Body of pancreas (tissue), 4 donors: ENCODE results near the gene KLHL29. TPM values are rescaled to one million over a fixed set of nuclear protein-coding genes. Genes with fewer than 3 reads are reported as not detected.

Experiments
- ATAC-seq: fragments of 150-250 bp; one replicate; pipeline ENCODE4 v1.9.1; 2016
- DNase-seq, 4 donors: peaks; one replicate each; pipeline ENCODE4 v3.0.0-alpha.2; 2019
- H3K27ac ChIP-seq, 4 donors: fragments of 200-600 bp; sonication (generic); 1 replicate in 3 of 4; 2 replicates in 1 of 4; pipeline versions ENCODE4 v1.5.1 to v1.6.1; 2016 to 2019; ENCODE audit warnings: mild to moderate bottlenecking in 1 of 4, mixed read lengths in 1 of 4, moderate library complexity in 1 of 4
- H3K27me3 ChIP-seq, 2 donors: fragments of 200-600 bp; sonication (generic); one replicate each; pipeline ENCODE4 v1.6.0; 2016; ENCODE audit warnings: mild to moderate bottlenecking in 1 of 2
- H3K36me3 ChIP-seq, 2 donors: fragments of 200-600 bp; sonication (generic); replicated peaks in 1 of 2; 2 replicates each; pipeline ENCODE4 v1.5.1; 2016; ENCODE audit warnings: low read depth in 2 of 2; ENCODE audit not compliant: insufficient read depth in 1 of 2
- H3K4me1 ChIP-seq: fragments of 200-600 bp; sonication (generic); one replicate; pipeline ENCODE4 v1.6.0; 2016
- H3K4me3 ChIP-seq, 2 donors: fragments of 200-600 bp; sonication (generic); 1 replicate in 1 of 2; 2 replicates in 1 of 2; pipeline ENCODE4 v1.5.1; 2016 to 2019
- H3K9me3 ChIP-seq, 3 donors: fragments of 200-600 bp; sonication (generic); 1 replicate in 2 of 3; 2 replicates in 1 of 3; pipeline ENCODE4 v1.5.1; 2016
- POLR2A ChIP-seq, 3 donors: fragments of 450-650 bp; IDR thresholded peaks; one replicate each; pipeline ENCODE4 v1.6.1; 2016; ENCODE audit warnings: antibody characterized with exemption in 3 of 3, mild to moderate bottlenecking in 2 of 3
- WGBS, 2 donors: methylation state at CpG; one replicate each; pipeline ENCODE4 v1.1.5; 2017; 5-methylcytosine and 5-hydroxymethylcytosine counted together
- intact Hi-C: fragments of 100-400 bp; cut with DNase I; formaldehyde crosslinking; loops from one replicate; pipeline ENCODE4 v1.15.1; 2023
- total RNA-seq, 2 donors: library from RNA; depleted of rRNA; stranded (reverse); fragments of >200 nt; gene quantifications; one replicate each; pipeline ENCODE4 v1.1.0, GENCODE V29; 2016
- TF ChIP-seq, protein P1 (sequence below), 7 experiments: fragments of 450-650 bp in 4 of 7; fragments of 200-600 bp in 3 of 7; sonication (generic) in 3 of 7; IDR thresholded peaks; one replicate each; pipeline ENCODE4 v1.5.1; 2016 to 2019; ENCODE audit warnings: antibody characterized with exemption in 7 of 7

KLHL29 gene
- total RNA-seq, 2 donors from 2014 or later, result 4.0 to 4.4 TPM

GRCh38 chr2:23606968-23607367 lies 222.0 kb downstream of the KLHL29 start:
- ATAC-seq (no peak), DNase-seq (no peak)
- no peak for TF ChIP-seq POLR2A (IDR thresholded peaks at IDR 0.05)
- TF ChIP-seq, protein P1, sequence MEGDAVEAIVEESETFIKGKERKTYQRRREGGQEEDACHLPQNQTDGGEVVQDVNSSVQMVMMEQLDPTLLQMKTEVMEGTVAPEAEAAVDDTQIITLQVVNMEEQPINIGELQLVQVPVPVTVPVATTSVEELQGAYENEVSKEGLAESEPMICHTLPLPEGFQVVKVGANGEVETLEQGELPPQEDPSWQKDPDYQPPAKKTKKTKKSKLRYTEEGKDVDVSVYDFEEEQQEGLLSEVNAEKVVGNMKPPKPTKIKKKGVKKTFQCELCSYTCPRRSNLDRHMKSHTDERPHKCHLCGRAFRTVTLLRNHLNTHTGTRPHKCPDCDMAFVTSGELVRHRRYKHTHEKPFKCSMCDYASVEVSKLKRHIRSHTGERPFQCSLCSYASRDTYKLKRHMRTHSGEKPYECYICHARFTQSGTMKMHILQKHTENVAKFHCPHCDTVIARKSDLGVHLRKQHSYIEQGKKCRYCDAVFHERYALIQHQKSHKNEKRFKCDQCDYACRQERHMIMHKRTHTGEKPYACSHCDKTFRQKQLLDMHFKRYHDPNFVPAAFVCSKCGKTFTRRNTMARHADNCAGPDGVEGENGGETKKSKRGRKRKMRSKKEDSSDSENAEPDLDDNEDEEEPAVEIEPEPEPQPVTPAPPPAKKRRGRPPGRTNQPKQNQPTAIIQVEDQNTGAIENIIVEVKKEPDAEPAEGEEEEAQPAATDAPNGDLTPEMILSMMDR (IDR thresholded peaks at IDR 0.05), result no peak
- intact Hi-C loops, result no loop called here
- Histone ChIP-seq H3K4me1 (no peaks in the 10 kb centered on the region), H3K36me3 (no peaks in the 10 kb centered on the region), H3K9me3 (peaks cover 0 to 13% (median 0%) of the 10 kb centered on the region in 3 donors), H3K27me3 (no peaks in the 10 kb centered on the region), H3K27ac (no peak overlapping the region), H3K4me3 (no peak overlapping the region)

DNA sequence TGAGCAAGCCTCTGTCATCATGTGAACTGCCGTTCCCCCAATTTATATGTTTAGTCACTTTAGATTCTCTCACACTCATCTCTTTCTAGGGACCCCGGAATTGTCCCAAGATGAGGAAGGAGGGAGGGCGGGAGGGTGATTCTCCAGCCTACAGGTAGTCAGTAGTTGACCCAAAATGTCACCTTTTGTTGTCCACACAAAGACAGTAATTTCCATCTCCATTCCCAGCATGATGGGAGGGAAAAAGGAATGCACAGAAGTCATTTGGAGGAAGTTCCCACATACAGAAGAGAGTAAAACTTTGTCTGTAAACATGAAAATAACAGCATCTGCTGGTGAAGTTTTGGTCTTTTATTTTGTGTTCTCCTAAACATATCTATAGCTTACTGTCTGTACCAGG lies 222.9 kb downstream of the KLHL29 start:
- Histone ChIP-seq H3K9me3 (peaks cover 0 to 13% (median 0%) of the 10 kb centered on the region in 3 donors), H3K4me1 (no peaks in the 10 kb centered on the region), H3K36me3 (no peaks in the 10 kb centered on the region), H3K27ac (no peak overlapping the region), H3K27me3 (no peaks in the 10 kb centered on the region), H3K4me3 (no peak overlapping the region)
- DNase-seq, result no peak
- WGBS, 2 donors, result 55 to 56% methylated on average over 3 of the region's 3 CpGs
- TF ChIP-seq POLR2A (IDR thresholded peaks at IDR 0.05), result no peak
- TF ChIP-seq, protein P1 (IDR thresholded peaks at IDR 0.05), result no peak
- intact Hi-C loops, result no loop called here
- no peak for ATAC-seq

GRCh38 chr2:23609254-23609653 lies 224.3 kb downstream of the KLHL29 start:
- H3K4me3 ChIP-seq, result no peak overlapping the region
- no peaks in the 10 kb centered on the region for H3K36me3 ChIP-seq
- H3K4me1 ChIP-seq, result no peaks in the 10 kb centered on the region
- DNase-seq (no peak), ATAC-seq (no peak)
- H3K9me3 ChIP-seq, result peaks cover 0 to 13% (median 0%) of the 10 kb centered on the region in 3 donors
- WGBS, 2 donors, result 67 to 74% methylated on average over 7 of the region's 7 CpGs
- intact Hi-C loops, result no loop called here
- H3K27ac ChIP-seq, result no peak overlapping the region
- TF ChIP-seq, protein P1 (IDR thresholded peaks at IDR 0.05), result no peak
- TF ChIP-seq POLR2A (IDR thresholded peaks at IDR 0.05), result no peak
- H3K27me3 ChIP-seq, result no peaks in the 10 kb centered on the region

DNA sequence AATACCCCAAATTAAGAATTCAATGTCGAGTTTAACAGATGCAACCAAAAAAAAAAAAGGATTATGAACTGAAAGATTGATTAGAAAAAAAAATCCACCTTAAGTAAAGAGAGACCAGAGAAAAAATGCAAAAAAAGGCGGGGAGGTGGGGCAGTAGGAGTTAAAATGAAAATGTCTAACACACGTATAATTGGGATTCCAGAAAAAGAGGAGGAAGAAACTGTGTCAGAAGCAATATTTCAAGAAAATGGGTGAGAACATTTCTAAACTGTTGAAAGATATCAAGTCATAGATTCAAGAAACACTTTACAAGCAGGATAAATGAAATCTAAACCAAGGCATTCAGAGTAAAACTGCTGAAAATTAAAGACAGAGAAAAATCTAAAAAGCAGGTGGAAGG lies 226.9 kb downstream of the KLHL29 start:
- H3K9me3 ChIP-seq, result peaks cover 0 to 8% (median 0%) of the 10 kb centered on the region in 3 donors
- no peak overlapping the region for H3K4me3 ChIP-seq
- intact Hi-C loops, result no loop called here
- no peak for TF ChIP-seq POLR2A (IDR thresholded peaks at IDR 0.05)
- TF ChIP-seq, protein P1 (IDR thresholded peaks at IDR 0.05), result no peak
- no peak for DNase-seq
- 76 to 80% methylated on average over 3 of the region's 3 CpGs for WGBS, 2 donors
- no peaks in the 10 kb centered on the region for H3K27me3 ChIP-seq
- no peak overlapping the region for H3K27ac ChIP-seq
- ATAC-seq, result no peak
- no peaks in the 10 kb centered on the region for H3K36me3 ChIP-seq
- H3K4me1 ChIP-seq, result no peaks in the 10 kb centered on the region

DNA sequence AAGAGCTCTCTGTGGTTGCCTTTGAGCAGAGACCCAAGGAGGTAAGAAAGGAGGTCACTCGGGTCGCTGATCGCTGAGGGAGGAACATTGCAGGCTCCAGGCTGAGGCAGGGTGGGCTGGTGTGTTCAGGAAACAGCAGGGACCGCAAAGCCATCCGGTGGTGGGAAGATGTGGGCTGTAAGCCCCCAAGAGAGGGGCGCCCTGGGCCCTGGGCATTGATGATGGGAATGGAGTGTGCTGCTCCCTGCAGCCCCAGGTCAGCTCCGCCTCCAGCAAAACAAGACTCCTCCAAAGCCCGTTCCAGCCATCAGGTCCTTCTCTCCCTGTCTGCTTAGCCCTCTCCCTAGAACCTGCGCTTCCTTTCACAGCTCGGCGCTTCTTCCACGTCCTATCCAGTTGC lies 229.7 kb downstream of the KLHL29 start:
- intact Hi-C loops, result no loop called here
- DNase-seq, result no peak
- no peak for ATAC-seq
- no peaks in the 10 kb centered on the region for H3K27me3 ChIP-seq
- H3K9me3 ChIP-seq, result peaks cover 0 to 6% (median 0%) of the 10 kb centered on the region in 3 donors
- no peaks in the 10 kb centered on the region for H3K4me1 ChIP-seq
- no peak overlapping the region for H3K27ac ChIP-seq
- TF ChIP-seq, protein P1 (IDR thresholded peaks at IDR 0.05), result no peak
- TF ChIP-seq POLR2A (IDR thresholded peaks at IDR 0.05), result no peak
- H3K4me3 ChIP-seq, result no peak overlapping the region
- H3K36me3 ChIP-seq, result no peaks in the 10 kb centered on the region
- 63 to 79% methylated on average over 12 of the region's 12 CpGs for WGBS, 2 donors
